Epithelial cell of proximal tubule (primary cell): ENCODE data around the gene GPR142. TPM values are rescaled to one million over a fixed set of nuclear protein-coding genes. Genes with fewer than 3 reads are reported as not detected.

Experiments
- DNase-seq: peaks from one replicate; pipeline ENCODE4 v3.0.0-alpha.2; 2011; ENCODE audit warnings: low read depth
- H3K4me3 ChIP-seq: 2 replicates; pipeline ENCODE4 v1.5.1; 2011; ENCODE audit warnings: low read depth, mild to moderate bottlenecking, low read length
- total RNA-seq: library from RNA; depleted of rRNA; stranded (reverse); fragments of >200 nt; gene quantifications from 2 replicates; pipeline ENCODE4 v1.2.3, GENCODE V29; 2015
- TF ChIP-seq, protein P1 (sequence below): conservative IDR thresholded peaks from 2 replicates; pipeline ENCODE4 v1.5.1; 2012; ENCODE audit warnings: low read depth, mild to moderate bottlenecking, low read length

Gene GPR142
- total RNA-seq, 1 donor from 2014 or later: not detected

DNA sequence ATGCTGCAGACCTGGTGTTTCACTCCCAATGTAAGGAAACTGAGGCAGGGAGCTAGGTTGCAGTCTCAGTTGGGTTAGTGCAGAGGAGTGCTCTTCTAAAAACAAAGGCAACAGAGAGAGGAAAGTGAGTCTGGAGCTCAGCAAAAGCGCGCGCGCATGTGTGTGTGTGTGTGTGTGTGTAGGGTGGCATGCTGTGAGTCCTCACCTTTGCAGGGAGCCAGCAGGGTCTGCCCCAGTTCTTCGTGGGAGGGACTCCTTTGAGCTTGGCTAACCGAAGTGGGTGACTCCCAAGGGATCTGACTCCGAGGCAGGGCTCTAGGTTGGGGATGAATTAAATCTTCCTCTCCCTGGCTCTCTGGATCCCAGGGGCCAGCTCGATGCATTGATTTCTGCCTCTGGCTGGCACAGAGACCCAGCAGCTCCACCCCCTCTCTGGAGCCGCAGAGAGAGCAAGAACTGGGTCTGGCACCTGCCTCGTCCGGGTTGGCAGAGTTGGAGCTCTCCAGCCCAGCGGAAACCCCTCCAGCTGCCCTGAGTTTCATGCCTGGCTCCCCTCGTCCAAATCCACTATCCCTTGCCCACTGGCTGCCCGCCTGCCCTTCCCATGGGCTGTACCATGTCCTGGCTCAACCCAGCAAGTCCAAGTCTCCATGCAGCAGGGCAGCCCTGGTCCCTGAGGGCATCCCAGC lies 4.4 kb upstream of the GPR142 start:
- no peak for DNase-seq
- TF ChIP-seq, protein P1, sequence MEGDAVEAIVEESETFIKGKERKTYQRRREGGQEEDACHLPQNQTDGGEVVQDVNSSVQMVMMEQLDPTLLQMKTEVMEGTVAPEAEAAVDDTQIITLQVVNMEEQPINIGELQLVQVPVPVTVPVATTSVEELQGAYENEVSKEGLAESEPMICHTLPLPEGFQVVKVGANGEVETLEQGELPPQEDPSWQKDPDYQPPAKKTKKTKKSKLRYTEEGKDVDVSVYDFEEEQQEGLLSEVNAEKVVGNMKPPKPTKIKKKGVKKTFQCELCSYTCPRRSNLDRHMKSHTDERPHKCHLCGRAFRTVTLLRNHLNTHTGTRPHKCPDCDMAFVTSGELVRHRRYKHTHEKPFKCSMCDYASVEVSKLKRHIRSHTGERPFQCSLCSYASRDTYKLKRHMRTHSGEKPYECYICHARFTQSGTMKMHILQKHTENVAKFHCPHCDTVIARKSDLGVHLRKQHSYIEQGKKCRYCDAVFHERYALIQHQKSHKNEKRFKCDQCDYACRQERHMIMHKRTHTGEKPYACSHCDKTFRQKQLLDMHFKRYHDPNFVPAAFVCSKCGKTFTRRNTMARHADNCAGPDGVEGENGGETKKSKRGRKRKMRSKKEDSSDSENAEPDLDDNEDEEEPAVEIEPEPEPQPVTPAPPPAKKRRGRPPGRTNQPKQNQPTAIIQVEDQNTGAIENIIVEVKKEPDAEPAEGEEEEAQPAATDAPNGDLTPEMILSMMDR: no peak
- H3K4me3 ChIP-seq: no peak overlapping the region

DNA sequence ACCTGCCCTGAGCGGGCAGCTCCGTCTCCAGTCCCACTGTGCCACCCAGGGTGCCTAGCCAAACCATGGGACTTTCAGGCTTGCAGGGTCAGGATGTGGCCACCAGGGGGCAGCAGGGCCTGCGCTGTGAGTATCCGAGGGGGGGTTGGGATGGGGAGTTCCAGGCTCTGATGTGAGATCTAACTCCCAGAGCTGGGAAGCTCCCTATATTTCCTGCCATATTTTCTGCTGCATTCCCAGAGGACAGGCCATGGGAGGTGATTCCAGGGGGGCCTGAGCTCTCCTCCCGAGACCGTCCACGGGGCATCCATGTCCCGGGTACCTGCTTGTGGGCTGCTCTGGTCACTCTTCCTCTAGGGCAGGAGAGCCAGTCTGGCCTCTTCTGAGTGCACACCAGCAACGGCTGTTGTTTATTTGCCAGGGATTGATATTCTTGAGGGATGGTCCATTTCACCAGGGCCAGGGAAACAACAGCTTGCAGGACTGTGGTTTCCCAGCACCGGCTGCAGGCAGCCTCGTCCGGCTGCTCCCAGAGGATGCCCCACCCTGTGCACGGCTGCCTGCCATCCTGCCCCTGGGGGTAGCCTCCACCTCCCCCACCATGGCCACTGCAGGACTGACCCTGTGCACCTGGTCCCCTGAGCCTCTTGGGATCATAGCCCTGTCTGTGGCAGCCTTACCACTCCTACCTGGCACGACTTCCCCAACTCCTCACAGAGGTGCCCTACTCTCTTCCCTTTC lies 1.2 kb downstream of the GPR142 start:
- H3K4me3 ChIP-seq: no peak overlapping the region
- no peak for DNase-seq
- TF ChIP-seq, protein P1: peak; percentile 92

DNA sequence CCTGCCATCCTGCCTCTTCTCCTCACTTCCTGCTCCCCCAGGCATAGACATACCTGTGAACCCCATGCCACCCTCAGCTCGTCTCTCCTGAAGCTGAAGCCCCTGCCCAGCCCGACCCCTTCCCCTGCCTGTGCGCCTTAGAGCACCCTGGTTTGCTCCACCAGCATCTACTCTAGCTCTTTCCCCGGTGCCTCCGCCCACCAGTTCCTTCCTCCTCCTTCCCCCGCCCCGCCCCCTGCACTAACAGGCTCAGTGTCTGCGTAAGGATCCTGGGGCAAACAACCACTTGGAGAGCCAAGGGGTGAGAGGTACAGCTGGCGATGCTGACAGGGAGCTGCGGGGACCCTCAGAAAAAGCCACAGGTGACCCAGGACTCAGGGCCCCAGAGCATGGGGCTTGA lies 1.9 kb downstream of the GPR142 start:
- no peak overlapping the region for H3K4me3 ChIP-seq
- DNase-seq: no peak
- TF ChIP-seq, protein P1: no peak

DNA sequence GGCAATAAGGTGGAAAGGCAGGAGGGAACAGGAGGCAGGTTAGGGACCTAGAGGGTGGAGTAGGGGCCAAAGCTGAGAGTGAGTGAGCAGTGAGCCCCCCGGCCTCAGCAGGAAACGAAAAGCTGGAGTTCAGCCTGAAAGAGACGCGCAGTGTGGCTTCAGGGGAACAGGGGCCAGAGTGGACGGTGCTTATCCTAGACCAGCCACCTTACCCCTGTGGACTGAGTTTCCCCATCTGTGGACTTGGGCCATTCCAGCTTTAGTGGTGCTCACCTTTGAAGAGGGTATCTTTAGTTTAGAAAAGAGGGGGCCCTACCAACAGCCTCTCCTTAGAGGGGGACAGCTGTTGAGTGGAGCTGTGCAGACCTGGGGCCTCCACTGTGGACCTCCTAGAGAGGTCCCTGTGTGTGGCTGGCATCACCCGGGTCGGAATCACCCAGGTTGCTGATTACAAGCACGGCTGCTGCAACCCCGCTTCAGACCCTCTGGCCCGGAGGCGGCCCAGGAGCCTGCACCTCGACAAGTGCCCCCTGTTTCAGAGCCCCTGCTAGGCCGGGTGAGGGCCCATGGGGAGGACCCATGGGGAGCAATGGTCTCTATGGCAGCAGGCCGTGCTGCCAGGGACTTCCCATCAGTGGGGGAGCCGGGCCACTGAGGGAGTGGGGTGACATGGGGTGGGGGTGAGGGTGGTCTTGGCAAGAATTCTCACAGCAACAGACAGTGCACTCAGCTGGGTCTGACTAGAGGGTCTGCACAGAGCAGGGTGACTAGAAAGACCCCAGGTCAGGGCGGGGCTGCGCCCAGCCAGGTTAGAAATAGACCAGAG lies 2.6 kb downstream of the GPR142 start:
- no peak for DNase-seq
- no peak overlapping the region for H3K4me3 ChIP-seq
- TF ChIP-seq, protein P1: no peak

DNA sequence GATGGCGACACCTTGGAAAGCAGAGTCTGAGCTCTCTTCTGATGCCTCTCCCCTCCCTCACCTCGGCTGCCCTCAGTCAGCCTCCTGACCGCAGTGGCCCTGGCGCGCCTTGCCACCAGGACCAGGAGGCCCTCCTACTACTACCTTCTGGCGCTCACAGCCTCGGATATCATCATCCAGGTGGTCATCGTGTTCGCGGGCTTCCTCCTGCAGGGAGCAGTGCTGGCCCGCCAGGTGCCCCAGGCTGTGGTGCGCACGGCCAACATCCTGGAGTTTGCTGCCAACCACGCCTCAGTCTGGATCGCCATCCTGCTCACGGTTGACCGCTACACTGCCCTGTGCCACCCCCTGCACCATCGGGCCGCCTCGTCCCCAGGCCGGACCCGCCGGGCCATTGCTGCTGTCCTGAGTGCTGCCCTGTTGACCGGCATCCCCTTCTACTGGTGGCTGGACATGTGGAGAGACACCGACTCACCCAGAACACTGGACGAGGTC lies 4.4 kb downstream of the GPR142 start:
- TF ChIP-seq, protein P1: no peak
- no peak overlapping the region for H3K4me3 ChIP-seq

DNA sequence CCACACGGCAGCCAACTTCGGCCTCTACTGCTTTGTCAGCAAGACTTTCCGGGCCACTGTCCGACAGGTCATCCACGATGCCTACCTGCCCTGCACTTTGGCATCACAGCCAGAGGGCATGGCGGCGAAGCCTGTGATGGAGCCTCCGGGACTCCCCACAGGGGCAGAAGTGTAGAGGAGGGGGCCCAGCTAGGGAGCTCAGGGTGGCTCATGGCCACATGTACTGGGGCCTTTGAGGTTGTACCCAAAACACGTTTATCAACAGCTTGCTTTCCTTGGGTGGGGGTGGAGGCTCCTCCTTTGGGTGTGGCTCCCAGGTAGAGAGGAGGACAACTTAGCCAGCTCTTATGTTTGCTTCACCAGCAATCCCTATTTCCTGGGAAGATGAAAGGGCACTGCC lies 5.1 kb downstream of the GPR142 start:
- H3K4me3 ChIP-seq: no peak overlapping the region
- TF ChIP-seq, protein P1: no peak
- DNase-seq: no peak

More for the DNA sequence above, 4.4 kb downstream of the GPR142 start:
- DNase-seq: no peak
